Choroid plexus epithelial cell (primary cell): Measurements from ENCODE around the gene CTNNA1.

ENCODE experiments used
- DNase-seq: peaks from one replicate; pipeline ENCODE4 v3.0.0-alpha.2; 2010; ENCODE audit warnings: low read depth
- H3K4me3 ChIP-seq: 2 replicates; pipeline ENCODE4 v1.5.1; 2011; ENCODE audit warnings: low read depth, mild to moderate bottlenecking, control low read depth, low read length, moderate library complexity
- TF ChIP-seq, protein P1 (sequence below): conservative IDR thresholded peaks from 2 replicates; pipeline ENCODE4 v1.5.1; 2011; ENCODE audit warnings: low read depth, mild to moderate bottlenecking, control low read depth, inconsistent platforms, low read length, moderate library complexity

The CTNNA1 gene

DNA sequence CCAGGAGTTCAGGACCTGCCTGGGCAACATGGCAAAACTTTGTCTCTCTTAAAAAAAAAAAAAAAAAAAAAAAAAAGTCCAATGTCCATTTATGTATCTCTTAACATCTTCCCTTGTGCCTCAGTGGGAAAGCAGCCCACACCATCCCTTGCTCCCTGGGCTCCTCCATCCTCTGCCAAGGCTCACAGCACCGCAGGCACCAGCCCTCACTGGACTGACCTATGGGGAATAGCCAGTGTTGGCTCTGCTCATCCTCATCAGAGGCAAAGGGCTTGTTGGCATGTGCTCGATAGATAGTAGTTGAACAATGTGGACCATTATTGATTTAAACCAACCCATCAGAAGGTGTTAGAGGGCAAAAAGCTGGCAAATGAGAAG lies 183.7 kb downstream of the CTNNA1 start:
- TF ChIP-seq, protein P1, sequence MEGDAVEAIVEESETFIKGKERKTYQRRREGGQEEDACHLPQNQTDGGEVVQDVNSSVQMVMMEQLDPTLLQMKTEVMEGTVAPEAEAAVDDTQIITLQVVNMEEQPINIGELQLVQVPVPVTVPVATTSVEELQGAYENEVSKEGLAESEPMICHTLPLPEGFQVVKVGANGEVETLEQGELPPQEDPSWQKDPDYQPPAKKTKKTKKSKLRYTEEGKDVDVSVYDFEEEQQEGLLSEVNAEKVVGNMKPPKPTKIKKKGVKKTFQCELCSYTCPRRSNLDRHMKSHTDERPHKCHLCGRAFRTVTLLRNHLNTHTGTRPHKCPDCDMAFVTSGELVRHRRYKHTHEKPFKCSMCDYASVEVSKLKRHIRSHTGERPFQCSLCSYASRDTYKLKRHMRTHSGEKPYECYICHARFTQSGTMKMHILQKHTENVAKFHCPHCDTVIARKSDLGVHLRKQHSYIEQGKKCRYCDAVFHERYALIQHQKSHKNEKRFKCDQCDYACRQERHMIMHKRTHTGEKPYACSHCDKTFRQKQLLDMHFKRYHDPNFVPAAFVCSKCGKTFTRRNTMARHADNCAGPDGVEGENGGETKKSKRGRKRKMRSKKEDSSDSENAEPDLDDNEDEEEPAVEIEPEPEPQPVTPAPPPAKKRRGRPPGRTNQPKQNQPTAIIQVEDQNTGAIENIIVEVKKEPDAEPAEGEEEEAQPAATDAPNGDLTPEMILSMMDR: no peak
- no peak for DNase-seq

DNA sequence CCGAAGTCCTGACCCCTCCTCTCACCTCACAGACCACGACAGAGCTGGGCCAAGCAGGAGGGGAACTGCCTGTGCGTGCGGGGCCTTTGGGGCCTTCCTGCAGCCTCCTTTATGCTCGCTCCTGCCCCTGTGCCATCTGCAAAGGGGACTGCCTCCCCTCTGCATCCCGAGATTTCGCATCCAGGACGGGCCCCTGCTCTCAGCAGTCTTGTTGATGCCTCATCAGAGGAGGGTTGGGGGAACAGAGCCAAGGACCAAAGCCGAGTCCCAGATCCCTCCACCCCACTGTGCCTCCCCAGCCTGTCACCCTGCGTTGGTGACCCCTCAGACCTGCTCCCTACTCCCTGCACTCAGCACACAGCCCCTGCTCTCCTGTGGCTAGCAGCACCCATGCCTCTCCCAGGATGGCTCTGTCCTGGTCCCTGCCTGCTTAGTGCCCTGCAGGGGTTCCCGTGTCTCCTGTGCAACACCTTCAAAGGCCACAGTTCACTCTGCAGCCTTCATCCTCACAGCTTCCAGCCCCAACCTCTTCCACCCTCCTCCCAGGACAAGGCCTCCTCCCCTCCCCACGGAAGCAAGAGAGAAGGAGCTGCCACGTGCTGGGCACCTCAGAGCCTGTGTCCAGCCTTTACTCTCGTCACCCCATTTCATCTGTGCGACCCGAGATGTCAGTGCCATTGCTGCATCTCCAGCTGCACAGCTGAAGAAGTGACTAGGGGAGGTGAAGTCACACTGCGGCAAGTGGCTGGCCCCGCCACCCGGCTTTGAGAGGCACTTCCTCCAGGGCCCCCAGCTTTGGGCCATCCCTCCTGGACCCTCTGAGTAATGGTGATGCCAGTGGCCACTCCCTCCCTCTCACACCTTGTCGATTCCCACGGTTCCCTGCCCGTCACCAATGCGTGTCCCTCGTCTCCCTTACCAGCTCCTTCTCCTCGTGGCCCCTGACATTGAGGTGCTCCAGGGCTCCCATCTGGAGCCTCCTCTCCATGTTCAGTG lies 184.5 kb downstream of the CTNNA1 start:
- H3K4me3 ChIP-seq: no peak overlapping the region
- no peak for DNase-seq
- TF ChIP-seq, protein P1: no peak

More for the DNA sequence above, 183.7 kb downstream of the CTNNA1 start:
- H3K4me3 ChIP-seq: no peak overlapping the region

DNA sequence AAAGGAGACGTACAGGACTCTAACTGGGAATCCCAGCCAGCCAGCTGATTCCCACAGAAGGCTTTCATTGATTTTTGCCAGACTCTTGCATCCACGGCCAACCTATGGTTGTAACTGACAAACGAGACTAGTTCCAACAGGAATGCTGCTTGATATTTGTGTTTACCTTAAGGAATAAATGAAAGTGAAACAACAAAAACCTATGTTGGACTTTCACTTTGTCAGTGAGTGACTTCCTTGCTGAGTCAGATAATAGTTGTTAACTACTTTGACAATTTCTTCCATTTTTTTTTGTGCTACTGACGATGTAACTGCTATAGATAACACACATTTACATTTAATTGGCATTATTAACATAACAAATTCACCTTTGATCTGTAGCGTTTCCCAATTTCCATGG lies 185.3 kb downstream of the CTNNA1 start:
- no peak overlapping the region for H3K4me3 ChIP-seq
- TF ChIP-seq, protein P1: no peak
- DNase-seq: no peak

DNA sequence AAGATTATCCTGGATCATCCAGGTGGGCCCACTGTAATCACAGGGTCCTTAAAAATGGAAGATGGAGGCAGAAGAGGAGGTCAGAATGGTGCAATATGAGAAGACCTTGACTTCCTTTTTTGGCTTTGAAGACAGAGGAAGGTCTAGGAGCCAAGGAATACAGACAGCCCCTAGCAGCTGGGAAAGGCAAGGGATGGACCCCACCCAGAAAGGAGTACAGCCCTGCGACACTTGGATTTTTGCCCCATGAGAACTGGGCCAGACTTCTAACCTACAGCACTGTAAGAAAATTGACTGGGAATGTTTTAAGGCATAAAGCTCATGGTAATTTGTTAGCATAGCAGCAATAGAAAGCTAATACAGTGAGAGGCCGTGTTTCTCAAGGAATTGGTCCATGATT lies 188.8 kb downstream of the CTNNA1 start:
- no peak for DNase-seq
- TF ChIP-seq, protein P1: no peak
- no peak overlapping the region for H3K4me3 ChIP-seq

DNA sequence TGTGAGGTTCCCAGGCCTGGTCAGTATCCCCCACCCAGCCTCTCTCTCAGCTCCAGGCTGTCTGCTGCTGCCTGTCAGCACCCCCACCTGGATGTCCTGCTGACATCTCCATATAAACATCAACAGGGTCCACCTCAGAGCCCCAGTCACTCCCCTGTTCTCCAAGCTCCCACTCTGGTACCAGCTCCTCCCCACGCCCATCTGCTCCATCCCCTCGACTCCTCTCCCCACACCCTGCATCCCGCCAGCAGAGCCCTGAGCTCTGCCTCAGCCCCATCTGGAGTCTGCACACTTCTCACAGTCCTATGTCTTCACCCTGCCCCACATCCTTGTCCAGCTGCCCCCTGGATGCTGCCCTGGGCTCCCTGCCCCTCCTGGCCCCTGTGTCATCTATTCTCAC lies 189.6 kb downstream of the CTNNA1 start:
- no peak for DNase-seq
- TF ChIP-seq, protein P1: no peak
- H3K4me3 ChIP-seq: no peak overlapping the region

DNA sequence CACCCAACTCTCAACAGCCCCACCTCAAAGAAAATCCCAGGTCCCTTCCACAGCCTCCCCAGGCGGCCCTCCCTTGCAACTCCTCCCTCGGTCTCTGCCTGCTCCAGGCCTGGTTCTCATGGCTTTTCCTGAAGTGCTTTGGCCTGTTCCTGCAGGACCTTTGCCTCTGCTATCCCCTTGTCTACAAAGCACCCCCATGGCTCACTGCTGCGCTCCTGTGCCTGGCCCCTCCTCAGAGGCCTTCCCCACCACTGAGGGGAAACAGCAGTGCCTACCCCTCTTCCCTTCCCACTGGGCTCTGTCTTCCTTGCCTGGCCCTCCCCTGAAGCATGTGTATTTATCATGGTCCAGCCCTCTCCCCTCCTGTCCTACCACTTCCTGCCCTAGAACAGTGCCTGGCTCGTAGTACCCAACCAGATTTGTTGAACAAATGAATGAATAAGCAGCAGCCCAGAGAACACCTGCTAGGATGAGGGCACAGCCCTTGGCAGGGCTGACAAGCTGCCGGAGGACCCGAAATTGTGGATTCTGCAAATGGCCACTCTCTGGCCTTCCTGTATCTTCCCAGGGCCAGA lies 190.5 kb downstream of the CTNNA1 start:
- TF ChIP-seq, protein P1: no peak
- DNase-seq: no peak
- no peak overlapping the region for H3K4me3 ChIP-seq
